NCI-H187 treated with DMSO at 0.1 percent for 48 hours (cell line): ENCODE results near the gene AOAH.

ENCODE experiments used
- DNase-seq: peaks from one replicate; lab custom pipeline; 2025; lab: John Stamatoyannopoulos, UW

Gene AOAH

DNA sequence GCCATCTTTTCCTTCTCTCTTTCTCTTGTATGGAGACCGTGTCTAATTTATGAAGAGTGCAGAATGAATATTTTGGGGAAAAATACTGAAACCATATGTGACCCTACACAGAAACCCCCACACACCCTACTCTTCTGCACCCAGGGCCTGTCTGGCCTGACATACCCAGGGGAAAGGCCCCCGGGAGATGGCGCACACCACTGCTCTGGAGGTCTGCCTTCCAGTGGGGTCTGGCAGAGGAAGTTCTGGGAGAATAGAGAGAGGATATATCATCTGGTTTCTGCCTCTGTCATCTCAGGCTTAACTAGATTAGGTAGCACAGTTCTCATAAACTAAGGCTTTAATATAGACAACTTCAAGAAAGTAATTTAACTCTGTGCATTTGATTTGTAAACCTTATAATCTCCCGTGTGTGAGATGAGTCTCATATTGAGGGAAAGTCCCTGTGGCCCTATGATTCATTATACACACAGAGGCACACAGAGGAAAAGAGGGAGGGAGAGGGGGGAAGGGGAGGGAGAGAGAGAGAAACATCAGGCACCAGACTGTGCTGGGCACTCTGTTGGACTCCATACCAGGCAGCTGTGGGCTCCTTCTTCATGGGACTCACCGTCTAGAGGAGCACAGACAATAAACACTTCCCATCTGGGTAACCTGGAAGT, 123.3 kb downstream of the AOAH start:
- DNase-seq: no peak

GRCh38 chr7:36600314-36600682, 124.0 kb downstream of the AOAH start:
- DNase-seq: no peak

GRCh38 chr7:36599645-36600313, 124.5 kb downstream of the AOAH start:
- DNase-seq: no peak

GRCh38 chr7:36598054-36598674, 126.1 kb downstream of the AOAH start:
- DNase-seq: no peak

DNA sequence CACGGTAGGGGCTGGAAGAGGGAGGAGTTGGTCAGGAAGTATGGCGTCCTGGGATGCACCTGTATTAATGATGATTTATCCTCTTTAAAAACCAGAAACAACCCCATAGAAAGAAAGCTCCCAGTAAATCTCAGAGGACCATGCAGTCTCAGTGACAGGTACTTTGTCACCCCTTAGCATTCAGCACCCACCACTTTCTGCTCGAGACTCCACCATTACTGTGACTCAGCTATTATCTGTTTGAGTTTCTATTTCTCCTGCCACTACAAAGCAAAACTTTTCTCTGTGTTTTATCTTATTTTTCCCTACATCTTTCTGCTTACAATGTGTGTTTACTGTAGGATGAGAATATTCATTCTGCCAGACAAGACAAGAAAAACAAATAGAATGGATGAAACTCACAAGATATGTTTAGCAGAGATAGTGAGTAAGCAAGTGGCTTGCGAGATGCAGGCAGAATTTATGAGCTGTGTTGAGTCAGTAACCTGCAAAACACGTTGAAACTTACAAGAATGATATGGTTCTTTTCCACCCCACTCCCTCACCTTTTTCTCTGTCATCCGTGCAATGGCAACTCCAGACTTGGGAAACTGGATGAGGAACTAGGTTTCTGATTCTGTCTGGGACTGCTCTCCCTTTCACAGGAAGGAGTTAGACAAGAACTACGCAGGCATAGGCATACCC, 127.1 kb downstream of the AOAH start:
- DNase-seq: no peak

DNA sequence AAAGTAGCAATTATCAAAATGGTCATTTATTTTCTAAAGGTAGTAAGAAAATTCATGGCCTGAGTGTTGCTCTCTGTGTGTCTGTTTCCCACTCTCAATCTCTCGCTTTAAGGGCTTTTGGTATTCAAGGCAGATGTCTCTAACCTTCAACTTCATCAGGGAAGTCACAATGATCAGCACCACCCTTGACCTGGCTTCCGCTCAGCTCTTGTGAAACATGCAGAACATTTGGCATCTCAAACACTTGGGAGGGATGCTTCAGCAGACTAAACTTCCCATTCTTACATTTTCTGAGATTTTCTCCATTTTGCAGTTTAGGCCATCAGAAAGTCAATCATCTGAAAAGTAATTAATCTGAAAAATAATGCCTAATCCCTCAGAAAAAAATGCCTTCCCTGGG, 129.8 kb downstream of the AOAH start:
- no peak for DNase-seq

GRCh38 chr7:36591636-36592035, 132.7 kb downstream of the AOAH start:
- DNase-seq: no peak

DNA sequence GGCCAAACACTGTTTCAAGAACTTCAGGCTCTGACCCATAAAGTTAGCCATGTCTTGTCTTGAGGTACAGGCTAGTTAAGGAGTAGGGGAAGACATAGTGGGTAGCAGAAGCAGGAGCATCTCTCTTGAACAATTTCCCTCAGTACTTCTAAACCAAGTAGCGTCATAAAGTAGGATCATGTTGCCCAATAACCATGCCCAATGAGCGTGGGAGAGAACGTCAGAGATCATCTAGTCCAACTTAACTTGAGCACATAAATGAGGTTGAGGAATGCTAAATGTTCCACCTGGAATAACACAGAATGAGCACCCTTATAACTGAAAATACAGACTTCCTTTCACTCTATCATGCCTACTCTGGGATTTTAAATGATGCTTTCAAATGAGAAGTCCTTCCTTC, 134.9 kb downstream of the AOAH start:
- no peak for DNase-seq

GRCh38 chr7:36583318-36583717, 141.0 kb downstream of the AOAH start:
- DNase-seq: no peak

DNA sequence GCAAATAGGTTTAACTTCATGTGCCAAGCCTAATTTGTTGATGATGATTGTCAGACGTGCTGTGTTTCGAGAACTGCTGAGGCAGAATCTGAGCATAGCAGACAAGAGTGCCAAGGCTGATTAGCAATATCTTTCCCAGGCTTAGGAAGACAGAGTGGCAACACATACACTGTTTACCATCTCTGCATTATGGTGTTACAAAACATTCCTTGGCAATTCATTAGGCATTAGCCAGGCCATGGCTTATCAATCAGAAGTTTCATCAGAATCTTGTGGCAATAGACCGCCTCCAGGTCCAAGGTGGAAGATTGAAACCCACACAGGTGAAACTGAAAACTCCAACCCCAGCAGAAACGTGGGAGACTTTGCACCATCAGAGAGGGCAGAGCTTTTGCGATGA, 148.5 kb downstream of the AOAH start:
- DNase-seq: no peak

DNA sequence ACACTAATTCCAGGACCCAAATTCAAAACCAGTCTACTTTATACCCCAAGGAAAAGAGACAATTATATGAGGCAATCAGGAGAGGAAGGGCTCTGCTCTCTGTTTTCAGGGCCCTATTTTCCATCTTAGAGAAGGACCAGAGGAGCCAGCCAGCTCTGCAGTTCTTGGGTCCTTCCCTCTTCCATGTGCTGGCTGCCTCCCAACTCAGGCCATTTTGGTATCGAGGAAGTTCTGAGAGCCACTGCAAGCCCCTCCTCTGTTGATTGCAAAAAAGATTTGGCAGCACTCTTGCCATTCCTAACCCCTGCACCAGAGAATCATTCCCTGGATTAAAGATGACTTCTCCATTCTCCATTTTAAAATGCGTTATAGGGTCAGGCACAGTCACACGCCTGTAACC, 151.2 kb downstream of the AOAH start:
- no peak for DNase-seq

GRCh38 chr7:36571190-36571560, 153.1 kb downstream of the AOAH start:
- no peak for DNase-seq

DNA sequence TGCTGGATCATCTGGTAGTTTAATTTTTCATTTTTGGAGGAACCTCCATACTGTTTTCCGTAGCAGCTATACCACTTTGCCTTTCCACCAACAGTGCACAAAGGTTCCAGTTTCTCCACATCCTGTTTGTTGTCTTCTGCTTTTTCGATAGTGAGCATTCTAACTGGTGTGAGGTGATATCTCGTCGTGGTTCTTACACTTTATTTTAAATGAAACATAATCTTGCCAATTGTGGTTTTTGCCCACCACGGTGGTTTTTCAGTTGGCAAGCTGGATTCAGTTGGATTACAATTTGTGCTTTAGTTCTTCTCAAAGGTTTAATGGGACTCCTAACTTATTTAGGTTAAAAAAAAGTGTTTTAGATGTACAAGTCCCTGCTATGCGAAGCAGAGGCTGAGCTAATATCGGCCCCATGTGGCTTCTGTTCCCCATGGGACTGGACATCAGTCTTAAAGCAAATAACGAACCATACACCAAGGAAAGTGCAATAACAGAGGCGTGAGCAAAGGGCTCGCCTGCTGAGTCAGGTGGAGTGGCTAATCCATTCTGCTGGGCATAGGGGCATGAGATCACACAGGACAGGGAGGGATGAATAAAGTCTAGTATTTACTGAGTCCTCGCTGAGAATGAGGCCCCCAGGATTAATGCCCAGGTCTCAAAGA, 153.6 kb downstream of the AOAH start:
- DNase-seq: no peak

GRCh38 chr7:36568452-36568849, 155.8 kb downstream of the AOAH start:
- no peak for DNase-seq

- DNase-seq: no peak
These were observed 156.4 kb downstream of the AOAH start for GRCh38 chr7:36567699-36568451.

- DNase-seq: no peak
These were observed 158.4 kb downstream of the AOAH start for GRCh38 chr7:36565792-36566356.

- no peak for DNase-seq
These were observed 159.8 kb downstream of the AOAH start for GRCh38 chr7:36564489-36564888.

DNA sequence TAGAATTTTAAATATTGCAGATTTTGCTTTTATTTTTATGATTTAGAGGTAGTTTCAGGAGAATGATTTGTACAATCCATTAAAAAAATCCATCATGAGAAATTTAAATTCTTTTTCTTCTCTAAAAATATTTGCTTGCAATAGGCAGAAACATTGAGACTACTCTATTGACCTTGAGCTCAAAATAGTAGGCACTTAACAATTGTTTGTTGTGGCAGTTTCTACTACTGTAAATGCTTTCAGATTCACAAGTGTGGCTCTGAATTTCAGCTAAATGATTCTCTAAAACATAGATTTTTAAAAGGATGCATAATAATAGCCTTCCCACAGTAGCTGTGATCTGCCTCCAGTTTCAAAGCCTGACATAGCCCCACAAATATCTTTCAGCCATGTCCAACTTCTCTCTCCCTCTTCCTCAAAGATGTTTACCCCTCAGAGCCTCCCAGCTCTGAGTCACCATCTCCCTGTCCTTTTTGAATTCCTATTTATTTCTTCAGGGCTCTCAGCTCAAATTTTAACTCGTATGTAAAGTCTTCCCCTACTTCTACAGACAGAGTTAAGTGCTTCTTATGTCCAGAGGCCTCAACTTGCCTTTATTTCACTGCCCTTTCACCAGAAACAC, 160.5 kb downstream of the AOAH start:
- no peak for DNase-seq

DNA sequence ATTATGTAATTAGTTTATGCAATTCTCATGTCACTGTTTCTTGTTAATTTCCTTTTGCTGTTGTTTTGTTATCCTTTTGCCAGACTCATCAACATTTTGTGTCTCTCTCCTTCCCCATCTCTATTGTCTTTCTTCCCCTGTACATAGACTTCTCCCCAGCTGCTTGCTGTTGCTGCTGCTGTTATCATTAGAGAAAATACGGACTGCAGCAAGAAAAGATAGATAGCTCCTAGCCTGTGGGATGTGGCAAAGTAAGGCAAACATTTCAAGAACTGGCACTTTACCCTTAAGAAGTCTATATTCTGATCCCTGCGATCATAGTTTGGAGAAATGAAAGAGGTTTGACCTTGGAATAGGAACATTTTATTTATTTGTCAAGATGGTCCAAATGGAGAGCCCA, 162.2 kb downstream of the AOAH start:
- DNase-seq: no peak

GRCh38 chr7:36549029-36549428, 175.3 kb downstream of the AOAH start:
- no peak for DNase-seq

DNA sequence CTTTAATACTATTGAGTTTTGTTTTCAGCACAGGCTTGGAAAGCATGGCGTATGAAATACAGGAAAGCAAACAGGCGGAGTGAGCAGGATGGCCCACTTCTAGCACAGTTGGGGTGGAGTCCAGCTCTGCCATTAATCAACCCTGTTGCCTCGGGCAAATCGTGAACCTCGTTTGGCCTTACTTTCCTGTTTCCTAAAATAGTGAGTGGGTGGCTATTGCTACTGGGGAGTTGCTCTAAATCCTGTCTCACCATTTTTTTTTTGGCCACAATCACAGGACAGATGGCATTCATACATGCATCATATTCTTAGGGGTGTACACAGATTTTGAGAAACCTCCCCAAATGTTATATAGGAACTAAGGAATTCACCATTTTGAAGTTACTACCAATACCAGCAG, 176.9 kb downstream of the AOAH start:
- no peak for DNase-seq
